HEK293T (cell line): ENCODE data around the gene AGBL1.

ENCODE experiments used
- ARNT ChIP-seq: fragments of 450-650 bp; IDR thresholded peaks from 2 replicates; pipeline ENCODE4 v1.6.1; 2017; ENCODE audit warnings: mild to moderate bottlenecking
- BHLHE40 ChIP-seq: fragments of 450-650 bp; IDR thresholded peaks from 2 replicates; pipeline ENCODE4 v1.6.1; 2016; ENCODE audit warnings: mild to moderate bottlenecking, moderate library complexity, borderline replicate concordance
- CTBP1 ChIP-seq: fragments of 450-650 bp; IDR thresholded peaks from 2 replicates; pipeline ENCODE4 v1.6.1; 2016; ENCODE audit warnings: borderline replicate concordance
- ELF4 ChIP-seq: fragments of 450-650 bp; IDR thresholded peaks from 2 replicates; pipeline ENCODE4 v1.6.1; 2017; ENCODE audit warnings: antibody characterized with exemption
- FOXA1 ChIP-seq: fragments of 450-650 bp; IDR thresholded peaks from 2 replicates; pipeline ENCODE4 v1.6.1; 2016; ENCODE audit warnings: mild to moderate bottlenecking
- FOXK2 ChIP-seq: fragments of 450-650 bp; IDR thresholded peaks from 2 replicates; pipeline ENCODE4 v1.6.1; 2016; ENCODE audit warnings: mild to moderate bottlenecking
- FOXM1 ChIP-seq: fragments of 450-650 bp; IDR thresholded peaks from 2 replicates; pipeline ENCODE4 v1.6.1; 2017; ENCODE audit warnings: mild to moderate bottlenecking, borderline replicate concordance
- HDGF ChIP-seq: fragments of 450-650 bp; IDR thresholded peaks from 2 replicates; pipeline ENCODE4 v1.6.1; 2017; ENCODE audit warnings: antibody characterized with exemption, borderline replicate concordance
- L3MBTL2 ChIP-seq: fragments of 450-650 bp; conservative IDR thresholded peaks from 2 replicates; pipeline ENCODE4 v1.6.1; 2016; ENCODE audit warnings: mild to moderate bottlenecking
- LEF1 ChIP-seq: fragments of 450-650 bp; IDR thresholded peaks from 2 replicates; pipeline ENCODE4 v1.6.1; 2017; ENCODE audit warnings: mild to moderate bottlenecking, borderline replicate concordance
- NFRKB ChIP-seq: fragments of 450-650 bp; IDR thresholded peaks from 2 replicates; pipeline ENCODE4 v1.6.1; 2016; ENCODE audit warnings: mild to moderate bottlenecking, moderate library complexity
- SP1 ChIP-seq: fragments of 450-650 bp; IDR thresholded peaks from 2 replicates; pipeline ENCODE4 v1.6.1; 2017
- SUZ12 ChIP-seq: fragments of 450-650 bp; IDR thresholded peaks from 2 replicates; pipeline ENCODE4 v1.6.1; 2016; ENCODE audit warnings: mild to moderate bottlenecking
- TARDBP ChIP-seq: fragments of 450-650 bp; IDR thresholded peaks from 2 replicates; pipeline ENCODE4 v1.6.1; 2016

DNA sequence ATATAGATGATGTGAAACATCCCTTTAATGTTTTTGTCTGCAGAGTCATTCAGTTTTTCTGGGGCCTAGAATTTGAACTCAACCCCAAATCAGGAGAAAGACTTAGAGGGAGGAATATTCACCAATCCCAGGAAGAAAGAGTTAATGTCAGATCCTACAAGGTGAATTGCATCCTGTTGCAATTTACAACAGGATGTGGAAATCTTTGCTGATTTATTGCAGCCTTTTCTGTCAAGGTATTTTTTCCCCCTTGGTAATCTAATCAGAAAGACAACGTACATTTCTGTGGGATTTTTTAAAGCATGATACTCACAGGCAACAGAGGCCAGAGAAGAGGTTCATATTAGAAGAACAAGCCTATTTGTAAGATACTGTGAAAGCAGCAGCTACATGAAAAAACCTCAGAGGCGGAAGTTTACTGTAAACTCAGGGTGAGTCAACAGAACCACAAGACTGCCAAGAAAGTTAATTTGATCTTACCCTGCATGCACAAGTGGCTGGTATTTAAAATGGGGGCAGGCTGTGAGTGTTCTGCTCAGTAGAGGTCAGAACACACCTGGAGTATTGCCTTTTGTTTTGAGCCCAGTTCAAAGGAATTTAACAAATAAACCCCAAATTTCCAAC, 531.9 kb downstream of the AGBL1 start:
- TF ChIP-seq HDGF (no peak), ARNT (no peak), SP1 (no peak), LEF1 (no peak), BHLHE40 (no peak), CTBP1 (no peak), FOXK2 (no peak), ELF4 (no peak), FOXA1 (no peak), FOXM1 (no peak), L3MBTL2 (no peak), NFRKB (no peak), SUZ12 (no peak), TARDBP (no peak)
